Measurements from ENCODE around the gene USP21.

USP21 gene

GRCh38 chr1:161191971-161192370 is 32.7 kb downstream of the USP21 start:
- WGBS, result 91% methylated on average over 6 of the region's 8 CpGs
- no peak overlapping the region for H2BK12ac ChIP-seq (ENCODE audit: low read length in 2 of 2)
- no peaks in the 10 kb centered on the region for H3K9me3 ChIP-seq (ENCODE audit: control insufficient read depth, low read length)
- no peak overlapping the region for H2AFZ ChIP-seq (ENCODE audit: low read depth, low read length)
- H3K4me1 ChIP-seq (ENCODE audit: control insufficient read depth, insufficient read depth, low read depth, low read length), result no peaks in the 10 kb centered on the region
- no peak for DNase-seq
- H3K23ac ChIP-seq (ENCODE audit: low read length in 2 of 2), result no peak overlapping the region
- no peak overlapping the region for H3K27ac ChIP-seq (ENCODE audit: low read length, poor library complexity, severe bottlenecking)
- peaks cover 2 to 55% of the 10 kb centered on the region in 2 experiments for H3K36me3 ChIP-seq (ENCODE audit: control insufficient read depth in 1 of 2, insufficient read depth in 2 of 2, low read depth in 1 of 2, low read length in 2 of 2)
- H2BK15ac ChIP-seq (ENCODE audit: low read depth, poor library complexity, severe bottlenecking), result no peak overlapping the region
- H3K79me1 ChIP-seq (replicated peaks; ENCODE audit: low read length, poor library complexity, severe bottlenecking), result no peaks in the 10 kb centered on the region
- no peak overlapping the region for H3K18ac ChIP-seq (ENCODE audit: low read depth in 1 of 2, low read length in 2 of 2)
- H2BK5ac ChIP-seq (ENCODE audit: low read depth, low read length, poor library complexity, severe bottlenecking), result no peak overlapping the region
- H3K14ac ChIP-seq (ENCODE audit: low read length in 2 of 2), result no peak overlapping the region
- no peak overlapping the region for H3K4me3 ChIP-seq (ENCODE audit: insufficient read depth in 1 of 2, low read depth in 1 of 2, low read length in 2 of 2)
- H3K4me2 ChIP-seq (ENCODE audit: low read length, poor library complexity, severe bottlenecking), result no peak overlapping the region
- H3K9ac ChIP-seq (ENCODE audit: low read length), result peak overlapping the region; percentile 35
- no peak overlapping the region for H4K91ac ChIP-seq (ENCODE audit: low read length)
- H2AK5ac ChIP-seq (ENCODE audit: low read length, severe bottlenecking), result no peak overlapping the region
- H4K8ac ChIP-seq (ENCODE audit: low read length), result no peak overlapping the region
- no peak overlapping the region for H2BK120ac ChIP-seq (ENCODE audit: low read depth, low read length)
- no peaks in the 10 kb centered on the region for H3K27me3 ChIP-seq (ENCODE audit: control insufficient read depth in 1 of 2, insufficient read depth in 1 of 2, low read length in 2 of 2)
- H3K4ac ChIP-seq (ENCODE audit: low read depth in 1 of 2, low read length in 2 of 2), result no peak overlapping the region

GRCh38 chr1:161192476-161193465 is 33.5 kb downstream of the USP21 start:
- no peaks in the 10 kb centered on the region for H3K79me1 ChIP-seq (replicated peaks; ENCODE audit: low read length, poor library complexity, severe bottlenecking)
- peaks cover 2 to 55% of the 10 kb centered on the region in 2 experiments for H3K36me3 ChIP-seq (ENCODE audit: control insufficient read depth in 1 of 2, insufficient read depth in 2 of 2, low read depth in 1 of 2, low read length in 2 of 2)
- peaks cover under 1% of the 10 kb centered on the region for H3K4me1 ChIP-seq (ENCODE audit: control insufficient read depth, insufficient read depth, low read depth, low read length)
- no peak overlapping the region for H2BK5ac ChIP-seq (ENCODE audit: low read depth, low read length, poor library complexity, severe bottlenecking)
- no peak overlapping the region for H2BK15ac ChIP-seq (ENCODE audit: low read depth, poor library complexity, severe bottlenecking)
- H3K4ac ChIP-seq (ENCODE audit: low read depth in 1 of 2, low read length in 2 of 2), result peak overlapping the region in 1 of 2 experiments; percentile 47
- peak overlapping the region; percentile 51 for H3K9ac ChIP-seq (ENCODE audit: low read length)
- H2AK5ac ChIP-seq (ENCODE audit: low read length, severe bottlenecking), result no peak overlapping the region
- DNase-seq, result peak; percentile 77
- H2BK12ac ChIP-seq (ENCODE audit: low read length in 2 of 2), result no peak overlapping the region
- H2BK120ac ChIP-seq (ENCODE audit: low read depth, low read length), result no peak overlapping the region
- peak overlapping the region; percentile 77 for H4K91ac ChIP-seq (ENCODE audit: low read length)
- H3K4me2 ChIP-seq (ENCODE audit: low read length, poor library complexity, severe bottlenecking), result no peak overlapping the region
- 62% methylated on average over 15 of the region's 15 CpGs for WGBS
- H2AFZ ChIP-seq (ENCODE audit: low read depth, low read length), result no peak overlapping the region
- no peaks in the 10 kb centered on the region for H3K9me3 ChIP-seq (ENCODE audit: control insufficient read depth, low read length)
- H3K18ac ChIP-seq (ENCODE audit: low read depth in 1 of 2, low read length in 2 of 2), result peak overlapping the region in 1 of 2 experiments; percentile 10
- H3K23ac ChIP-seq (ENCODE audit: low read length in 2 of 2), result no peak overlapping the region
- H3K27me3 ChIP-seq (ENCODE audit: control insufficient read depth in 1 of 2, insufficient read depth in 1 of 2, low read length in 2 of 2), result no peaks in the 10 kb centered on the region
- no peak overlapping the region for H3K4me3 ChIP-seq (ENCODE audit: insufficient read depth in 1 of 2, low read depth in 1 of 2, low read length in 2 of 2)
- no peak overlapping the region for H3K14ac ChIP-seq (ENCODE audit: low read length in 2 of 2)
- no peak overlapping the region for H3K27ac ChIP-seq (ENCODE audit: low read length, poor library complexity, severe bottlenecking)
- peak overlapping the region; percentile 79 for H4K8ac ChIP-seq (ENCODE audit: low read length)

- H2BK120ac ChIP-seq (ENCODE audit: low read depth, low read length), result no peak overlapping the region
- H3K36me3 ChIP-seq (ENCODE audit: control insufficient read depth in 1 of 2, insufficient read depth in 2 of 2, low read depth in 1 of 2, low read length in 2 of 2), result peaks cover 2 to 55% of the 10 kb centered on the region in 2 experiments
- no peak overlapping the region for H2AK5ac ChIP-seq (ENCODE audit: low read length, severe bottlenecking)
- no peak overlapping the region for H3K4ac ChIP-seq (ENCODE audit: low read depth in 1 of 2, low read length in 2 of 2)
- H2BK15ac ChIP-seq (ENCODE audit: low read depth, poor library complexity, severe bottlenecking), result no peak overlapping the region
- no peak for DNase-seq
- H2BK5ac ChIP-seq (ENCODE audit: low read depth, low read length, poor library complexity, severe bottlenecking), result no peak overlapping the region
- H3K9ac ChIP-seq (ENCODE audit: low read length), result peak overlapping the region; percentile 51
- H3K18ac ChIP-seq (ENCODE audit: low read depth in 1 of 2, low read length in 2 of 2), result no peak overlapping the region
- H3K23ac ChIP-seq (ENCODE audit: low read length in 2 of 2), result no peak overlapping the region
- H3K79me1 ChIP-seq (replicated peaks; ENCODE audit: low read length, poor library complexity, severe bottlenecking), result no peaks in the 10 kb centered on the region
- no peak overlapping the region for H2BK12ac ChIP-seq (ENCODE audit: low read length in 2 of 2)
- H3K4me2 ChIP-seq (ENCODE audit: low read length, poor library complexity, severe bottlenecking), result no peak overlapping the region
- H4K91ac ChIP-seq (ENCODE audit: low read length), result no peak overlapping the region
- H3K27ac ChIP-seq (ENCODE audit: low read length, poor library complexity, severe bottlenecking), result no peak overlapping the region
- H3K27me3 ChIP-seq (ENCODE audit: control insufficient read depth in 1 of 2, insufficient read depth in 1 of 2, low read length in 2 of 2), result no peaks in the 10 kb centered on the region
- H2AFZ ChIP-seq (ENCODE audit: low read depth, low read length), result no peak overlapping the region
- H3K14ac ChIP-seq (ENCODE audit: low read length in 2 of 2), result peak overlapping the region in 1 of 2 experiments; percentile 79
- no peaks in the 10 kb centered on the region for H3K9me3 ChIP-seq (ENCODE audit: control insufficient read depth, low read length)
- no peak overlapping the region for H3K4me3 ChIP-seq (ENCODE audit: insufficient read depth in 1 of 2, low read depth in 1 of 2, low read length in 2 of 2)
- H3K4me1 ChIP-seq (ENCODE audit: control insufficient read depth, insufficient read depth, low read depth, low read length), result peaks cover 8% of the 10 kb centered on the region
- H4K8ac ChIP-seq (ENCODE audit: low read length), result no peak overlapping the region
- WGBS, result 91% methylated on average over 21 of the region's 21 CpGs
These were observed 34.4 kb downstream of the USP21 start for GRCh38 chr1:161193561-161194235.

GRCh38 chr1:161195171-161195570 is 35.9 kb downstream of the USP21 start:
- DNase-seq, result no peak
- Histone ChIP-seq H2BK12ac (ENCODE audit: low read length in 2 of 2) (no peak overlapping the region), H2BK15ac (ENCODE audit: low read depth, poor library complexity, severe bottlenecking) (no peak overlapping the region), H3K27me3 (ENCODE audit: control insufficient read depth in 1 of 2, insufficient read depth in 1 of 2, low read length in 2 of 2) (no peaks in the 10 kb centered on the region), H2BK5ac (ENCODE audit: low read depth, low read length, poor library complexity, severe bottlenecking) (no peak overlapping the region), H3K4me3 (ENCODE audit: insufficient read depth in 1 of 2, low read depth in 1 of 2, low read length in 2 of 2) (no peak overlapping the region), H3K18ac (ENCODE audit: low read depth in 1 of 2, low read length in 2 of 2) (no peak overlapping the region), H3K4me1 (ENCODE audit: control insufficient read depth, insufficient read depth, low read depth, low read length) (peaks cover 8% of the 10 kb centered on the region), H4K8ac (ENCODE audit: low read length) (no peak overlapping the region), H3K27ac (ENCODE audit: low read length, poor library complexity, severe bottlenecking) (no peak overlapping the region), H3K4me2 (ENCODE audit: low read length, poor library complexity, severe bottlenecking) (no peak overlapping the region), H3K23ac (ENCODE audit: low read length in 2 of 2) (no peak overlapping the region), H3K14ac (ENCODE audit: low read length in 2 of 2) (no peak overlapping the region), H3K4ac (ENCODE audit: low read depth in 1 of 2, low read length in 2 of 2) (no peak overlapping the region), H3K36me3 (ENCODE audit: control insufficient read depth in 1 of 2, insufficient read depth in 2 of 2, low read depth in 1 of 2, low read length in 2 of 2) (peaks cover 2 to 55% of the 10 kb centered on the region in 2 experiments), H3K9ac (ENCODE audit: low read length) (peak overlapping the region; percentile 83), H4K91ac (ENCODE audit: low read length) (no peak overlapping the region), H3K79me1 (replicated peaks; ENCODE audit: low read length, poor library complexity, severe bottlenecking) (no peaks in the 10 kb centered on the region), H3K9me3 (ENCODE audit: control insufficient read depth, low read length) (no peaks in the 10 kb centered on the region), H2AK5ac (ENCODE audit: low read length, severe bottlenecking) (no peak overlapping the region), H2BK120ac (ENCODE audit: low read depth, low read length) (no peak overlapping the region), H2AFZ (ENCODE audit: low read depth, low read length) (no peak overlapping the region)
- WGBS, result 80% methylated on average over 4 of the region's 4 CpGs

Measured in mesenchymal stem cell (in vitro differentiated cells and primary cell).